ENCODE results near the gene CH25H.

DNA sequence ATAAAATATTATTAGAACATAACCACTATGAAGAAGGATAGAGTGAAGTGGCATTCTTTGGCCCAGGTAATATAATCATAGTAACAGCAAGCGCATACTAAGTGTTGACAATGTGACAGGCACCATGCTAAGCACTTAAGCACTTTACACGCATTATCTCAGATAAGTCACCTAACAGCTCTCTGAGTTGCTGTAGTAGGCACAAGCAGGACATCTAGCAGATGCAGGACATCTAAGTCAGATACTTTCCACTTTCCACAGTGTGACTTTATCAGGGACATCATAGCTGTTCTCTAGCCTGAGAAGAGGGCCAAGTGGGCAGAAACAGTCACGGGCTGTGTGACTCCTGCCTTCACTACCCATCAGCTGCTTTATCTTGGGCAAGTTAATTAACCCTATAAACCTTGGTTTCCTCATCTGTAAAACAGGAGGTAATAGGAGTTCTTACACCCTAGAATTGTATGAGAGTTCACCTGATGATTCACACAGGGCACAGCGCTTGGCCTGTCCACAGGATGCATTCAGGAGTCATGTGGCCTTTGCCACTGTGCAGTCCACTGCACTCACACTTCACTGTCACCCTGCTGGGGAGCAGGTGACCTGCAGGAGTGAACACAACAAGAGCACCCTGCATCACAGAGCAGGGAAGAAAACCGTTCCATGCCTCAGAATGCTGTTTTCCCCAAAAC, 32.0 kb upstream of the CH25H start:
- TF ChIP-seq, protein P1, sequence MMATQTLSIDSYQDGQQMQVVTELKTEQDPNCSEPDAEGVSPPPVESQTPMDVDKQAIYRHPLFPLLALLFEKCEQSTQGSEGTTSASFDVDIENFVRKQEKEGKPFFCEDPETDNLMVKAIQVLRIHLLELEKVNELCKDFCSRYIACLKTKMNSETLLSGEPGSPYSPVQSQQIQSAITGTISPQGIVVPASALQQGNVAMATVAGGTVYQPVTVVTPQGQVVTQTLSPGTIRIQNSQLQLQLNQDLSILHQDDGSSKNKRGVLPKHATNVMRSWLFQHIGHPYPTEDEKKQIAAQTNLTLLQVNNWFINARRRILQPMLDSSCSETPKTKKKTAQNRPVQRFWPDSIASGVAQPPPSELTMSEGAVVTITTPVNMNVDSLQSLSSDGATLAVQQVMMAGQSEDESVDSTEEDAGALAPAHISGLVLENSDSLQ (IDR thresholded peaks at IDR 0.05), result no peak
- no peak for TF ChIP-seq SP1 (IDR thresholded peaks at IDR 0.05)
- TF ChIP-seq CTBP1 (IDR thresholded peaks at IDR 0.05; ENCODE audit: borderline replicate concordance), result no peak
- TF ChIP-seq ZNF384 (IDR thresholded peaks at IDR 0.05), result no peak
- TF ChIP-seq FOXM1 (IDR thresholded peaks at IDR 0.05; ENCODE audit: borderline replicate concordance), result no peak
- TF ChIP-seq LEF1 (IDR thresholded peaks at IDR 0.05; ENCODE audit: borderline replicate concordance), result no peak
- no peak for TF ChIP-seq HDGF (IDR thresholded peaks at IDR 0.05; ENCODE audit: borderline replicate concordance)
- TF ChIP-seq BHLHE40 (IDR thresholded peaks at IDR 0.05; ENCODE audit: borderline replicate concordance), result no peak
- no peak for TF ChIP-seq ELF4 (IDR thresholded peaks at IDR 0.05)
- TF ChIP-seq L3MBTL2 (conservative IDR thresholded peaks at IDR 0.05), result no peak
- TF ChIP-seq FOXA1 (IDR thresholded peaks at IDR 0.05), result no peak
- TF ChIP-seq FOXK2 (IDR thresholded peaks at IDR 0.05), result no peak
- no peak for TF ChIP-seq TARDBP (IDR thresholded peaks at IDR 0.05)
